A549 (cell line): ENCODE measurements around the gene TMA7B. TPM values are rescaled to one million over a fixed set of nuclear protein-coding genes. Genes with fewer than 3 reads are reported as not detected.

Experiments
- ATAC-seq, 2 experiments: fragments of 200-7000 bp in 1 of 2; fragments of >200 bp in 1 of 2; cut with Nextera tagmentation in 1 of 2; cut with Tn5 transposase in 1 of 2; 3 replicates each; pipeline versions ENCODE4 v1.8.0 to v1.9.1; 2018 to 2020; ENCODE audit warnings: mild to moderate bottlenecking in 1 of 2, moderate library complexity in 1 of 2
- CTCF ChIA-PET: fragments of 300-600 bp; sonication (Branson Sonifier 250); formaldehyde crosslinking; extraction: SDS; loops from one replicate; lab custom pipeline; 2021; ENCODE audit warnings: antibody characterized with exemption, inconsistent platforms; lab: Yijun Ruan, JAX
- POLR2A ChIA-PET: fragments of 350-600 bp; formaldehyde crosslinking; extraction: SDS; loops from one replicate; lab custom pipeline; 2021; ENCODE audit warnings: antibody characterized with exemption, inconsistent platforms; lab: Yijun Ruan, JAX
- DNase-seq, 2 experiments: peaks; one replicate each; pipeline versions ENCODE4 v3.0.0 to v3.0.0-alpha.2; 2011 to 2016; ENCODE audit warnings: low read depth in 1 of 2, low spot score in 1 of 2
- FAIRE-seq: peaks from 2 replicates; lab custom pipeline; 2011; peaks lifted over from hg19 to GRCh38; lab: Jason Lieb, UNC
- H3K27ac ChIP-seq, 2 experiments: fragments of >200 bp; sonication (Bioruptor Twin); formaldehyde crosslinking; 3 replicates each; pipeline ENCODE4 v1.5.1; 2016 to 2017
- H3K4me1 ChIP-seq: fragments of >200 bp; sonication (Bioruptor Twin); formaldehyde crosslinking; 3 replicates; pipeline ENCODE4 v1.6.1; 2016
- H3K4me2 ChIP-seq: fragments of >200 bp; sonication (Bioruptor Twin); formaldehyde crosslinking; 3 replicates; pipeline ENCODE4 v1.6.1; 2016
- H3K4me3 ChIP-seq: fragments of >200 bp; sonication (Bioruptor Twin); formaldehyde crosslinking; 3 replicates; pipeline ENCODE4 v1.5.1; 2016
- H3K9me3 ChIP-seq: fragments of >200 bp; sonication (Bioruptor Twin); formaldehyde crosslinking; 3 replicates; pipeline ENCODE4 v1.6.1; 2016
- BCL3 ChIP-seq: fragments of >200 bp; sonication (Bioruptor Twin); formaldehyde crosslinking; IDR thresholded peaks from 3 replicates; pipeline ENCODE4 v1.6.1; 2016
- CBX2 ChIP-seq: fragments of 200-600 bp; sonication (generic); IDR thresholded peaks from 2 replicates; pipeline ENCODE4 v1.6.1; 2016; ENCODE audit warnings: low read depth, mild to moderate bottlenecking, borderline replicate concordance
- CBX8 ChIP-seq: fragments of 200-600 bp; sonication (generic); IDR thresholded peaks from 2 replicates; pipeline ENCODE4 v1.6.1; 2016
- CEBPB ChIP-seq, 2 experiments: fragments of >200 bp in 1 of 2; sonication (Bioruptor Twin) in 1 of 2; formaldehyde crosslinking in 1 of 2; IDR thresholded peaks; 2 replicates each; pipeline ENCODE4 v1.6.1; 2012 to 2016
- CHD4 ChIP-seq: fragments of 200-600 bp; sonication (generic); IDR thresholded peaks from 2 replicates; pipeline ENCODE4 v1.6.1; 2016; ENCODE audit warnings: antibody characterized with exemption, mild to moderate bottlenecking, borderline replicate concordance
- EHF ChIP-seq: fragments of 250-450 bp; sonication (Bioruptor Pico); IDR thresholded peaks from 2 replicates; pipeline ENCODE4 v1.5.0; 2020; ENCODE audit warnings: mild to moderate bottlenecking
- EHMT2 ChIP-seq: fragments of 200-600 bp; sonication (generic); IDR thresholded peaks from 2 replicates; pipeline ENCODE4 v1.6.1; 2016; ENCODE audit warnings: antibody characterized with exemption, low read depth, mild to moderate bottlenecking, moderate library complexity
- EP300 ChIP-seq, 2 experiments: fragments of >200 bp; sonication (Bioruptor Twin); formaldehyde crosslinking; IDR thresholded peaks; 2 replicates in 1 of 2; 3 replicates in 1 of 2; pipeline ENCODE4 v1.6.1; 2016 to 2017
- FOSB ChIP-seq: fragments of 250-450 bp; sonication (Bioruptor Pico); IDR thresholded peaks from 2 replicates; pipeline ENCODE4 v1.5.0; 2020; ENCODE audit warnings: mild to moderate bottlenecking, moderate library complexity
- FOXS1 ChIP-seq: fragments of 250-450 bp; sonication (Bioruptor Pico); IDR thresholded peaks from 2 replicates; pipeline ENCODE4 v1.5.0; 2020; ENCODE audit warnings: mild to moderate bottlenecking, moderate library complexity
- HEYL ChIP-seq: fragments of 250-450 bp; sonication (Bioruptor Pico); IDR thresholded peaks from 2 replicates; pipeline ENCODE4 v1.8.0; 2021; ENCODE audit warnings: mild to moderate bottlenecking, moderate library complexity
- HMGXB4 ChIP-seq: fragments of 250-450 bp; sonication (Bioruptor Pico); IDR thresholded peaks from 2 replicates; pipeline ENCODE4 v1.5.0; 2021; ENCODE audit warnings: mild to moderate bottlenecking, moderate library complexity, borderline replicate concordance
- HOXA7 ChIP-seq: fragments of 250-450 bp; sonication (Bioruptor Pico); IDR thresholded peaks from 2 replicates; pipeline ENCODE4 v1.5.0; 2020; ENCODE audit warnings: mild to moderate bottlenecking, moderate library complexity
- HOXB5 ChIP-seq: fragments of 250-450 bp; sonication (Bioruptor Pico); IDR thresholded peaks from 2 replicates; pipeline ENCODE4 v1.5.0; 2020; ENCODE audit warnings: mild to moderate bottlenecking, moderate library complexity
- JUN ChIP-seq, 2 experiments: fragments of >200 bp; sonication (Bioruptor Twin); formaldehyde crosslinking; IDR thresholded peaks; 2 replicates in 1 of 2; 3 replicates in 1 of 2; pipeline ENCODE4 v1.6.1; 2016 to 2017
- JUNB ChIP-seq: fragments of >200 bp; sonication (Bioruptor Twin); formaldehyde crosslinking; IDR thresholded peaks from 2 replicates; pipeline ENCODE4 v1.6.1; 2016
- MAFK ChIP-seq: fragments of 450-650 bp; IDR thresholded peaks from 2 replicates; pipeline ENCODE4 v1.6.1; 2014; ENCODE audit not compliant: partially characterized antibody
- POLR2AphosphoS2 ChIP-seq: conservative IDR thresholded peaks from 2 replicates; pipeline ENCODE4 v1.6.1; 2012; ENCODE audit warnings: low read length, improper control_type of control experiment, inconsistent platforms
- RAD21 ChIP-seq, 2 experiments: fragments of >200 bp in 1 of 2; sonication (Bioruptor Twin) in 1 of 2; formaldehyde crosslinking in 1 of 2; IDR thresholded peaks in 1 of 2; conservative IDR thresholded peaks in 1 of 2; 2 replicates in 1 of 2; 3 replicates in 1 of 2; pipeline ENCODE4 v1.6.1; 2012 to 2018; ENCODE audit warnings: inconsistent platforms in 1 of 2
- RARB ChIP-seq: fragments of 250-450 bp; sonication (Bioruptor Pico); IDR thresholded peaks from 2 replicates; pipeline ENCODE4 v1.8.0; 2021; ENCODE audit warnings: mild to moderate bottlenecking, moderate library complexity
- RCOR1 ChIP-seq: fragments of 150-350 bp; IDR thresholded peaks from 2 replicates; pipeline ENCODE4 v1.6.1; 2014; ENCODE audit warnings: antibody characterized with exemption, low read length, low read depth
- REST ChIP-seq: fragments of 200-600 bp; sonication (generic); IDR thresholded peaks from 2 replicates; pipeline ENCODE4 v1.6.1; 2016; ENCODE audit warnings: antibody characterized with exemption, mild to moderate bottlenecking, moderate library complexity
- RNF2 ChIP-seq: fragments of 200-600 bp; sonication (generic); IDR thresholded peaks from 2 replicates; pipeline ENCODE4 v1.6.1; 2016; ENCODE audit warnings: low read depth, mild to moderate bottlenecking, antibody characterized with exemption, moderate library complexity, borderline replicate concordance
- SMC3 ChIP-seq: fragments of >200 bp; sonication (Bioruptor Twin); formaldehyde crosslinking; IDR thresholded peaks from 3 replicates; pipeline ENCODE4 v1.6.1; 2018; ENCODE audit warnings: inconsistent platforms
- TP53 ChIP-seq: fragments of 250-450 bp; sonication (Bioruptor Pico); IDR thresholded peaks from 2 replicates; pipeline ENCODE4 v1.5.0; 2021; ENCODE audit warnings: mild to moderate bottlenecking, moderate library complexity
- ZNF302 ChIP-seq: fragments of 250-450 bp; sonication (Bioruptor Pico); IDR thresholded peaks from 2 replicates; pipeline ENCODE4 v1.9.0; 2021; ENCODE audit warnings: inconsistent platforms, mild to moderate bottlenecking, moderate library complexity
- WGBS: methylation state at CpG from one replicate; pipeline ENCODE4 v1.1.6; 2017; ENCODE audit errors: missing lambda C conversion rate; 5-methylcytosine and 5-hydroxymethylcytosine counted together
- polyA plus RNA-seq, 4 experiments: library from polyadenylated mRNA; depleted of rRNA in 3 of 4; stranded (reverse); fragments of >200 nt; fragmentation: RNase III in 1 of 4; extraction: RNeasy Plus Mini Kit Qiagen cat#74134 plus additional on column Dnase treatment in 1 of 4; gene quantifications; 2 replicates in 3 of 4; 3 replicates in 1 of 4; pipeline ENCODE4 v1.2.3, GENCODE V29; 2011 to 2017

TMA7B gene
- polyA plus RNA-seq, 2 of the 4 experiments (the other 2 are of a cell fraction), result not detected

GRCh38 chr22:39967996-39968972 lies 8.1 kb downstream of the TMA7B start:
- Histone ChIP-seq H3K27ac (no peak overlapping the region), H3K4me1 (no peaks in the 10 kb centered on the region), H3K9me3 (no peaks in the 10 kb centered on the region), H3K4me2 (no peak overlapping the region), H3K4me3 (no peak overlapping the region)
- DNase-seq, result no peak
- WGBS, result 64% methylated on average over 18 of the region's 20 CpGs
- ChIA-PET POLR2A (no interaction called here), CTCF (interaction anchor here (0.9 kb wide), 2 partner anchors 9 to 12 kb away, joined by 3 read pairs; no protein-coding TSS in a partner anchor)
- ATAC-seq, result no peak
- TF ChIP-seq BCL3 (no peak), CBX2 (no peak), POLR2AphosphoS2 (no peak), HOXA7 (CRISPR knock-in tag) (no peak), RAD21 (conservative IDR thresholded peaks at IDR 0.05 in 1 of 2, IDR thresholded peaks at IDR 0.05 in 1 of 2) (no peak), MAFK (no peak), RARB (CRISPR knock-in tag) (no peak), EHF (no peak), CBX8 (no peak), HMGXB4 (CRISPR knock-in tag) (no peak), CEBPB (IDR thresholded peaks at IDR 0.05) (no peak), CHD4 (no peak), JUN (IDR thresholded peaks at IDR 0.05) (no peak), JUNB (no peak), HEYL (CRISPR knock-in tag) (no peak), EHMT2 (no peak)
- no peak for FAIRE-seq

- WGBS, result 62% methylated on average over 6 of the region's 10 CpGs
- Histone ChIP-seq H3K4me2 (no peak overlapping the region), H3K27ac (no peak overlapping the region)
Observed at GRCh38 chr22:39970742-39971141, 10.5 kb downstream of the TMA7B start.

More at GRCh38 chr22:39970742-39971141, 10.5 kb downstream of the TMA7B start:
- no peak for FAIRE-seq
- no peak for ATAC-seq
- Histone ChIP-seq H3K9me3 (no peaks in the 10 kb centered on the region), H3K4me1 (no peaks in the 10 kb centered on the region), H3K4me3 (no peak overlapping the region)
- no peak for DNase-seq
- CTCF ChIA-PET, result no interaction called here
- POLR2A ChIA-PET, result no interaction called here
- TF ChIP-seq RARB (CRISPR knock-in tag) (no peak), SMC3 (no peak), REST (no peak), HMGXB4 (CRISPR knock-in tag) (no peak), RAD21 (conservative IDR thresholded peaks at IDR 0.05 in 1 of 2, IDR thresholded peaks at IDR 0.05 in 1 of 2) (no peak), FOSB (no peak), FOXS1 (CRISPR knock-in tag) (no peak), RCOR1 (no peak), TP53 (CRISPR knock-in tag) (no peak), RNF2 (no peak), EP300 (IDR thresholded peaks at IDR 0.05) (no peak), HOXB5 (CRISPR knock-in tag) (no peak), ZNF302 (no peak)
